Measurements from ENCODE around the gene FOXJ3.

FOXJ3 gene

GRCh38 chr1:42163536-42164503 is 171.2 kb downstream of the FOXJ3 start:
- DNase-seq: no peak

- DNase-seq: no peak
Observed at GRCh38 chr1:42163114-42163513, 171.9 kb downstream of the FOXJ3 start.

- DNase-seq: no peak
Observed at GRCh38 chr1:42162181-42162580, 172.9 kb downstream of the FOXJ3 start.

GRCh38 chr1:42158189-42158588 is 176.8 kb downstream of the FOXJ3 start:
- DNase-seq: no peak

- no peak for DNase-seq
Observed at GRCh38 chr1:42157667-42158066, 177.4 kb downstream of the FOXJ3 start.

GRCh38 chr1:42155362-42155761 is 179.7 kb downstream of the FOXJ3 start:
- DNase-seq: no peak

GRCh38 chr1:42154685-42155084 is 180.3 kb downstream of the FOXJ3 start:
- DNase-seq: no peak

- no peak for DNase-seq
Observed at GRCh38 chr1:42153624-42154023, 181.4 kb downstream of the FOXJ3 start.

GRCh38 chr1:42152907-42153600 is 182.0 kb downstream of the FOXJ3 start, which contains the start of gene GUCA2B:
TSS of gene GUCA2B (plus strand) at chr1:42153410. CDS start at chr1:42153451, 41 bp downstream.
- no peak for DNase-seq

- DNase-seq: no peak
Observed at GRCh38 chr1:42152119-42152518, 182.9 kb downstream of the FOXJ3 start.

- no peak for DNase-seq
Observed at GRCh38 chr1:42150651-42151050, 184.4 kb downstream of the FOXJ3 start.

GRCh38 chr1:42148166-42148565 is 186.9 kb downstream of the FOXJ3 start:
- no peak for DNase-seq

- peak; percentile 72 for DNase-seq
Observed at GRCh38 chr1:42146626-42147320, 188.3 kb downstream of the FOXJ3 start.

- DNase-seq: no peak
Observed at GRCh38 chr1:42145764-42146625, 189.0 kb downstream of the FOXJ3 start.

- no peak for DNase-seq
Observed at GRCh38 chr1:42145389-42145716, 189.7 kb downstream of the FOXJ3 start.

GRCh38 chr1:42144711-42145388 is 190.2 kb downstream of the FOXJ3 start:
- DNase-seq: no peak

- DNase-seq: no peak
Observed at GRCh38 chr1:42143896-42144710, 190.9 kb downstream of the FOXJ3 start.

- DNase-seq: no peak
Observed at GRCh38 chr1:42142894-42143675, 191.9 kb downstream of the FOXJ3 start.

GRCh38 chr1:42141978-42142377 is 193.1 kb downstream of the FOXJ3 start:
- DNase-seq: no peak

- no peak for DNase-seq
Observed at GRCh38 chr1:42140191-42140590, 194.8 kb downstream of the FOXJ3 start.

Measured in activated T-cell treated with anti-CD3 and anti-CD28 coated beads, Interleukin-2, amount 50 U/mL, for 1 hour (primary cell).